BLaER1 (cell line): ENCODE measurements around the gene PTPRM.

Experiments used
- H3K27ac ChIP-seq: shearing (Covaris generic); formaldehyde crosslinking; 2 replicates; pipeline ENCODE4 v1.8.1; 2022
- H3K27me3 ChIP-seq: shearing (Covaris generic); formaldehyde crosslinking; 2 replicates; pipeline ENCODE4 v1.8.1; 2022
- H3K36me3 ChIP-seq: shearing (Covaris generic); formaldehyde crosslinking; 2 replicates; pipeline ENCODE4 v1.8.1; 2022
- H3K4me1 ChIP-seq: shearing (Covaris generic); formaldehyde crosslinking; 2 replicates; pipeline ENCODE4 v1.8.1; 2022
- H3K4me2 ChIP-seq: shearing (Covaris generic); formaldehyde crosslinking; 2 replicates; pipeline ENCODE4 v1.8.1; 2022
- H3K4me3 ChIP-seq: shearing (Covaris generic); formaldehyde crosslinking; 2 replicates; pipeline ENCODE4 v1.8.1; 2022
- H3K9ac ChIP-seq: shearing (Covaris generic); formaldehyde crosslinking; 2 replicates; pipeline ENCODE4 v1.8.1; 2022
- H3K9me3 ChIP-seq: shearing (Covaris generic); formaldehyde crosslinking; 2 replicates; pipeline ENCODE4 v1.8.1; 2022
- H4K20me1 ChIP-seq: shearing (Covaris generic); formaldehyde crosslinking; 2 replicates; pipeline ENCODE4 v1.8.1; 2022
- Cebpa-rat ChIP-seq: shearing (Covaris generic); IDR thresholded peaks from 2 replicates; pipeline ENCODE4 v1.8.1; 2022

Gene PTPRM

GRCh38 chr18:8169722-8170121 lies 602.6 kb downstream of the PTPRM start:
- Histone ChIP-seq H3K9ac (no peak overlapping the region), H3K27me3 (no peaks in the 10 kb centered on the region), H3K4me1 (no peaks in the 10 kb centered on the region), H4K20me1 (no peaks in the 10 kb centered on the region), H3K4me2 (no peak overlapping the region), H3K9me3 (no peaks in the 10 kb centered on the region), H3K36me3 (no peaks in the 10 kb centered on the region), H3K4me3 (no peak overlapping the region), H3K27ac (no peak overlapping the region)
- TF ChIP-seq Cebpa-rat = no peak

- no peak overlapping the region for H3K4me2 ChIP-seq
- H3K9me3 ChIP-seq = no peaks in the 10 kb centered on the region; the same call in 1 of the 2 replicates
- no peaks in the 10 kb centered on the region for H3K27me3 ChIP-seq
- H3K4me3 ChIP-seq = no peak overlapping the region
- H3K9ac ChIP-seq = no peak overlapping the region
- H4K20me1 ChIP-seq = no peaks in the 10 kb centered on the region
- no peaks in the 10 kb centered on the region for H3K4me1 ChIP-seq
- no peaks in the 10 kb centered on the region for H3K36me3 ChIP-seq
- no peak overlapping the region for H3K27ac ChIP-seq
- TF ChIP-seq Cebpa-rat = no peak
Observed at GRCh38 chr18:8174771-8175170, 607.7 kb downstream of the PTPRM start.

GRCh38 chr18:8175501-8176061 lies 608.5 kb downstream of the PTPRM start:
- Histone ChIP-seq H3K27me3 (no peaks in the 10 kb centered on the region), H3K9ac (no peak overlapping the region), H3K36me3 (no peaks in the 10 kb centered on the region), H4K20me1 (no peaks in the 10 kb centered on the region), H3K4me1 (no peaks in the 10 kb centered on the region), H3K9me3 (no peaks in the 10 kb centered on the region; the same call in 1 of the 2 replicates), H3K4me3 (no peak overlapping the region), H3K4me2 (no peak overlapping the region), H3K27ac (no peak overlapping the region)
- no peak for TF ChIP-seq Cebpa-rat

GRCh38 chr18:8176109-8176508 lies 609.0 kb downstream of the PTPRM start:
- no peak overlapping the region for H3K27ac ChIP-seq
- no peaks in the 10 kb centered on the region; the same call in 1 of the 2 replicates for H3K9me3 ChIP-seq
- H3K4me1 ChIP-seq = no peaks in the 10 kb centered on the region
- no peak for TF ChIP-seq Cebpa-rat
- H3K27me3 ChIP-seq = no peaks in the 10 kb centered on the region
- H3K4me3 ChIP-seq = no peak overlapping the region
- no peaks in the 10 kb centered on the region for H4K20me1 ChIP-seq
- H3K9ac ChIP-seq = no peak overlapping the region
- no peaks in the 10 kb centered on the region for H3K36me3 ChIP-seq
- H3K4me2 ChIP-seq = no peak overlapping the region

GRCh38 chr18:8176554-8176953 lies 609.4 kb downstream of the PTPRM start:
- no peaks in the 10 kb centered on the region for H3K27me3 ChIP-seq
- H3K27ac ChIP-seq = no peak overlapping the region
- no peak overlapping the region for H3K9ac ChIP-seq
- no peak overlapping the region for H3K4me2 ChIP-seq
- no peaks in the 10 kb centered on the region; the same call in 1 of the 2 replicates for H3K9me3 ChIP-seq
- no peaks in the 10 kb centered on the region for H3K36me3 ChIP-seq
- H3K4me1 ChIP-seq = no peaks in the 10 kb centered on the region
- no peak for TF ChIP-seq Cebpa-rat
- H4K20me1 ChIP-seq = no peaks in the 10 kb centered on the region
- no peak overlapping the region for H3K4me3 ChIP-seq

GRCh38 chr18:8177330-8178016 lies 610.4 kb downstream of the PTPRM start:
- no peak overlapping the region for H3K27ac ChIP-seq
- no peaks in the 10 kb centered on the region for H4K20me1 ChIP-seq
- H3K27me3 ChIP-seq = no peaks in the 10 kb centered on the region
- H3K4me1 ChIP-seq = no peaks in the 10 kb centered on the region
- H3K9me3 ChIP-seq = no peaks in the 10 kb centered on the region; the same call in 1 of the 2 replicates
- H3K4me3 ChIP-seq = no peak overlapping the region
- TF ChIP-seq Cebpa-rat = no peak
- no peak overlapping the region for H3K9ac ChIP-seq
- H3K36me3 ChIP-seq = no peaks in the 10 kb centered on the region
- H3K4me2 ChIP-seq = no peak overlapping the region

- Histone ChIP-seq H3K9me3 (no peaks in the 10 kb centered on the region), H3K27ac (no peak overlapping the region), H3K9ac (no peak overlapping the region), H4K20me1 (no peaks in the 10 kb centered on the region), H3K4me2 (no peak overlapping the region), H3K4me3 (no peak overlapping the region), H3K4me1 (no peaks in the 10 kb centered on the region), H3K36me3 (no peaks in the 10 kb centered on the region), H3K27me3 (no peaks in the 10 kb centered on the region)
- no peak for TF ChIP-seq Cebpa-rat
Observed at GRCh38 chr18:8186413-8186812, 619.3 kb downstream of the PTPRM start.

GRCh38 chr18:8188184-8188583 lies 621.1 kb downstream of the PTPRM start:
- H4K20me1 ChIP-seq = no peaks in the 10 kb centered on the region
- H3K9me3 ChIP-seq = no peaks in the 10 kb centered on the region
- H3K9ac ChIP-seq = no peak overlapping the region
- no peaks in the 10 kb centered on the region for H3K4me1 ChIP-seq
- H3K27ac ChIP-seq = no peak overlapping the region
- no peaks in the 10 kb centered on the region for H3K36me3 ChIP-seq
- H3K4me2 ChIP-seq = no peak overlapping the region
- H3K27me3 ChIP-seq = no peaks in the 10 kb centered on the region
- no peak for TF ChIP-seq Cebpa-rat
- no peak overlapping the region for H3K4me3 ChIP-seq

GRCh38 chr18:8190980-8191379 lies 623.9 kb downstream of the PTPRM start:
- H3K36me3 ChIP-seq = no peaks in the 10 kb centered on the region
- TF ChIP-seq Cebpa-rat = no peak

GRCh38 chr18:8194431-8194830 lies 627.3 kb downstream of the PTPRM start:
- Histone ChIP-seq H3K9me3 (no peaks in the 10 kb centered on the region), H3K4me1 (no peaks in the 10 kb centered on the region), H3K27ac (no peak overlapping the region), H3K4me3 (no peak overlapping the region), H3K27me3 (no peaks in the 10 kb centered on the region), H3K9ac (no peak overlapping the region), H3K36me3 (no peaks in the 10 kb centered on the region), H4K20me1 (no peaks in the 10 kb centered on the region), H3K4me2 (no peak overlapping the region)
- no peak for TF ChIP-seq Cebpa-rat

More at GRCh38 chr18:8190980-8191379, 623.9 kb downstream of the PTPRM start:
- H4K20me1 ChIP-seq = no peaks in the 10 kb centered on the region
- H3K27ac ChIP-seq = no peak overlapping the region
- H3K4me3 ChIP-seq = no peak overlapping the region
- no peaks in the 10 kb centered on the region for H3K4me1 ChIP-seq
- H3K4me2 ChIP-seq = no peak overlapping the region
- no peaks in the 10 kb centered on the region for H3K27me3 ChIP-seq
- no peaks in the 10 kb centered on the region for H3K9me3 ChIP-seq
- H3K9ac ChIP-seq = no peak overlapping the region
